Sigmoid colon (tissue), 7 donors: ENCODE data around the gene BATF. TPM values are rescaled to one million over a fixed set of nuclear protein-coding genes. Genes with fewer than 3 reads are reported as not detected.

Source experiments
- DNase-seq: peaks from one replicate; pipeline ENCODE4 v3.0.0-alpha.2; 2019
- H3K27ac ChIP-seq, 4 donors: fragments of 200-600 bp; sonication (generic); one replicate each; pipeline ENCODE4 v1.5.1; 2016 to 2019; ENCODE audit warnings: mild to moderate bottlenecking in 1 of 4
- H3K27me3 ChIP-seq, 3 donors: fragments of 200-600 bp; sonication (generic); one replicate each; pipeline ENCODE4 v1.5.1; 2019; ENCODE audit warnings: mild to moderate bottlenecking in 1 of 3
- H3K36me3 ChIP-seq, 4 donors: fragments of 200-600 bp; sonication (generic); one replicate each; pipeline ENCODE4 v1.5.1; 2016 to 2019
- H3K4me1 ChIP-seq, 4 donors: fragments of 200-600 bp; sonication (generic); one replicate each; pipeline ENCODE4 v1.5.1; 2017 to 2019
- H3K4me3 ChIP-seq, 4 donors: fragments of 200-600 bp; sonication (generic); one replicate each; pipeline ENCODE4 v1.5.1; 2017 to 2019; ENCODE audit warnings: mild to moderate bottlenecking in 2 of 4, moderate library complexity in 1 of 4
- H3K9me3 ChIP-seq, 4 donors: fragments of 200-600 bp in 3 of 4; sonication (generic) in 3 of 4; one replicate each; pipeline versions ENCODE4 v1.5.1 to v1.6.1; 2013 to 2019
- EP300 ChIP-seq, 4 donors: sonication (generic); formaldehyde crosslinking; IDR thresholded peaks; one replicate each; pipeline ENCODE4 v1.6.1; 2017; ENCODE audit warnings: antibody characterized with exemption in 4 of 4
- POLR2A ChIP-seq, 2 donors: fragments of 450-650 bp; IDR thresholded peaks; one replicate each; pipeline ENCODE4 v1.6.1; 2016; ENCODE audit warnings: antibody characterized with exemption in 2 of 2, mild to moderate bottlenecking in 2 of 2, moderate library complexity in 2 of 2
- POLR2AphosphoS5 ChIP-seq, 4 donors: sonication (generic); formaldehyde crosslinking; IDR thresholded peaks; one replicate each; pipeline ENCODE4 v1.6.1; 2017; ENCODE audit warnings: antibody characterized with exemption in 4 of 4
- WGBS, 2 donors: extraction: QIAGEN DNeasy Blood & Tissue Kit; methylation state at CpG; one replicate each; pipeline ENCODE4 v1.1.7; 2013; 5-methylcytosine and 5-hydroxymethylcytosine counted together
- intact Hi-C: fragments of 100-400 bp; cut with DNase I; formaldehyde crosslinking; loops from one replicate; pipeline ENCODE4 v1.15.1; 2023
- polyA plus RNA-seq, 3 donors: library from polyadenylated mRNA; stranded (reverse); fragments of 200-250 nt; gene quantifications; one replicate each; pipeline ENCODE4 v1.2.3, GENCODE V29; 2013
- total RNA-seq, 4 donors: library from RNA; depleted of rRNA; stranded (reverse); fragments of >200 nt; gene quantifications; one replicate each; pipeline ENCODE4 v1.1.0, GENCODE V29; 2016
- TF ChIP-seq, protein P1 (sequence below), 4 experiments: fragments of 450-650 bp in 3 of 4; fragments of 200-600 bp in 1 of 4; IDR thresholded peaks; one replicate each; pipeline ENCODE4 v1.5.1; 2016 to 2019; ENCODE audit warnings: antibody characterized with exemption in 4 of 4, mild to moderate bottlenecking in 3 of 4, moderate library complexity in 2 of 4
- donor health status: healthy with polysubstance abuse.
- donor health status: Bipolar disorder and iron deficiency.
- donor health status: healthy.

Gene BATF
- total and polyA plus RNA-seq, 7 donors: 1.6 to 17.1 (median 5.2) TPM; not detected in 1

GRCh38 chr14:75489480-75489837 lies 32.8 kb upstream of the BATF start:
- intact Hi-C loops: loop anchor here (1.0 to 5.0 kb wide), 2 partner anchors 181 to 357 kb away; no protein-coding TSS in a partner anchor
- no peaks in the 10 kb centered on the region for H3K4me1 ChIP-seq
- H3K4me3 ChIP-seq: no peak overlapping the region
- H3K27me3 ChIP-seq: no peaks in the 10 kb centered on the region
- H3K9me3 ChIP-seq: no peaks in the 10 kb centered on the region
- H3K27ac ChIP-seq: no peak overlapping the region
- no peaks in the 10 kb centered on the region for H3K36me3 ChIP-seq
- no peak for TF ChIP-seq POLR2AphosphoS5 (IDR thresholded peaks at IDR 0.05)
- no peak for TF ChIP-seq POLR2A (IDR thresholded peaks at IDR 0.05)
- DNase-seq: no peak
- 88 to 89% methylated on average over 6 of the region's 6 CpGs for WGBS, 2 donors

DNA sequence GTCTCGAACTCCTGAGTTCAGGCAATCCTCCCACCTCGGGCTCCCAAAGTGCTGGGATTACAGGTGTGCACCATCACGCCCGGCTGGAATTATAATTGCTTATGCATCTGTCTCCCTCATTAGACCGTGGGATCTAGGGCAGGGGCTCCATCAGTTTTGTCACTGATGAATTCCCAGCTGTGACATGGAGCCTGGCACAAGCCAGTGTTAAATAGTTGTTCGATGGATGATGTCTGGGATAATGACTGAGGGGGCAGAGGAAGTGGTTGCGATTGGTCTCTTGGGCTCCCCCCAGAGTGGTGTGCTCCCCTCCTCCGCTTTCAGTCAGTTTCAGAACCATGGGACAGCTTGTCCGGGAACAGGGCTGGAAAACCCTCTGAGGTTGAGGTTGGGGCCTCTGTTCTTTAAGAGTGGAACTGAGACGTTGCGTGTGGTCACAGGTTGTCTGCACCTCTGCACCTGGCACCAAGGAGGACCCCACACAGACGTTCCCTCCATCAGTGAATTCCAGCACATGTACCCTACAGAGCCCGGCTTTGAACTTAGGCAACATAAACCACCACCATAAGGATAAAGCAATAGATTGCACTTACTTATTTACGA lies 30.8 kb upstream of the BATF start:
- Histone ChIP-seq H3K4me1 (no peaks in the 10 kb centered on the region), H3K27ac (no peak overlapping the region), H3K9me3 (no peaks in the 10 kb centered on the region), H3K36me3 (no peaks in the 10 kb centered on the region), H3K4me3 (no peak overlapping the region), H3K27me3 (no peaks in the 10 kb centered on the region)
- intact Hi-C loops: no loop called here
- no peak for TF ChIP-seq POLR2A (IDR thresholded peaks at IDR 0.05)
- no peak for TF ChIP-seq EP300 (IDR thresholded peaks at IDR 0.05)
- TF ChIP-seq, protein P1, sequence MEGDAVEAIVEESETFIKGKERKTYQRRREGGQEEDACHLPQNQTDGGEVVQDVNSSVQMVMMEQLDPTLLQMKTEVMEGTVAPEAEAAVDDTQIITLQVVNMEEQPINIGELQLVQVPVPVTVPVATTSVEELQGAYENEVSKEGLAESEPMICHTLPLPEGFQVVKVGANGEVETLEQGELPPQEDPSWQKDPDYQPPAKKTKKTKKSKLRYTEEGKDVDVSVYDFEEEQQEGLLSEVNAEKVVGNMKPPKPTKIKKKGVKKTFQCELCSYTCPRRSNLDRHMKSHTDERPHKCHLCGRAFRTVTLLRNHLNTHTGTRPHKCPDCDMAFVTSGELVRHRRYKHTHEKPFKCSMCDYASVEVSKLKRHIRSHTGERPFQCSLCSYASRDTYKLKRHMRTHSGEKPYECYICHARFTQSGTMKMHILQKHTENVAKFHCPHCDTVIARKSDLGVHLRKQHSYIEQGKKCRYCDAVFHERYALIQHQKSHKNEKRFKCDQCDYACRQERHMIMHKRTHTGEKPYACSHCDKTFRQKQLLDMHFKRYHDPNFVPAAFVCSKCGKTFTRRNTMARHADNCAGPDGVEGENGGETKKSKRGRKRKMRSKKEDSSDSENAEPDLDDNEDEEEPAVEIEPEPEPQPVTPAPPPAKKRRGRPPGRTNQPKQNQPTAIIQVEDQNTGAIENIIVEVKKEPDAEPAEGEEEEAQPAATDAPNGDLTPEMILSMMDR (IDR thresholded peaks at IDR 0.05): no peak
- no peak for TF ChIP-seq POLR2AphosphoS5 (IDR thresholded peaks at IDR 0.05)
- no peak for DNase-seq
- WGBS, 2 donors: 86 to 87% methylated on average over 14 of the region's 14 CpGs

DNA sequence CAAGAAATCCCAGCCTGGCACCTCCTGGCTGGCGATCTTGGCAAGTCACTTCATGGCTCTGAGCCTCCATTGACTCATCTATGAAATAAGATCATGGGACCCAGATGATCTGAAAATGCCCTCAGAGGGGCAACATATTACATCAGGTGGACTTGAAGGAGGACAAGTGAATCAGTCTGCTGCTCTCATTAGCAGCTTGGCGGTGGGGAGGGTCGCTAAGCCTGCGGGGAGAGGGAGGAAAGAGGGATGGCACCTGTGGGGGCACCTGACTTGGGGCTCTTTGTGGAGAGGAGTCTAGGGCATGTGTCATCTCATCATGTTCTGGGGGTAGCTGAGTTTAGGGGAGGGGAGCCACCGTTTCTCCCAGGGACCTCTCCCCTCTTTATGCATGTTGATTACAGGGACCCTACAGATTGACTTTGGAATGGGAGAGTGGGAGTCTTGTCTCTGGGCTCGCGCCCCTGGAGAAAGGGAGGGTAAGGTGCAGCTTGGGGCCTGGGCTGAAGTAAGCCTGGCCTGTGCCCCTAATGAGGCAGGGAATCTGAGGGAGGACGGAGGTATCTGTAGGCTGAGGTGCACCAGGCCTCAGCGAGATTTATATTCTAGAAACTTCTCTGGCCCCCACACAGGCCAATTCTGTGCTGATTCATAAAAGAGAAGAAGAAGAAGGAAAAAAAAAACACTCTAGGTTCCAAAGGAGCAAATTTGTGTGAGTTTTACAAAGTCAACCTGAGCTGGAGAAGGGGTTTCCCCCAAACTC lies 29.3 kb upstream of the BATF start:
- DNase-seq: no peak
- intact Hi-C loops: no loop called here
- TF ChIP-seq POLR2A (IDR thresholded peaks at IDR 0.05) (no peak), EP300 (IDR thresholded peaks at IDR 0.05) (no peak), POLR2AphosphoS5 (IDR thresholded peaks at IDR 0.05) (no peak)
- TF ChIP-seq, protein P1 (IDR thresholded peaks at IDR 0.05): no peak
- Histone ChIP-seq H3K4me3 (no peak overlapping the region), H3K27ac (no peak overlapping the region), H3K9me3 (no peaks in the 10 kb centered on the region), H3K27me3 (no peaks in the 10 kb centered on the region), H3K4me1 (no peaks in the 10 kb centered on the region), H3K36me3 (no peaks in the 10 kb centered on the region)
- WGBS, 2 donors: 88 to 89% methylated on average over 9 of the region's 9 CpGs

DNA sequence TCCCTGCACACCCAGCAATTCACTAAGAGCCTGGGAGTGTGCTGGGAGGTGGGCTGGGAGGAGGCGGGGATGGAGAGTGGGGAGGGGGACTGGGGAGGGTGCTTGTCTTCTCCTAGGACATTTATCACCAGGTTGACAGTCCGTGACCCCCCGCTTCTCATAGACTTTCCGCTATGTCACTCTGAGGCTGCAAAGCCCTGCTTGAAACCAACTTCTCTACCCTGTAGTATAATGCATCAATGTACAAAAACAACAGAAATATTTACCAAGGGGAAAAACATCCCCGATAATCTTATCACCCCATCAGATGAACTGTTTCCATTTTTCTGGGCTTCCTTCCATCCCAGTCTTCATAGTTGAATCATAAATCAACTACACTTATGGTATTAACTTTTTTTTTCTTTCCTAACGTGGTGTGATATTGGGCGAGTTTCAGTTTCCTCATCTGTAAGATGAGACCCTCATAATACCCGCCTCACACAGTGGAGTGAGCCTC lies 28.6 kb upstream of the BATF start:
- Histone ChIP-seq H3K4me1 (no peaks in the 10 kb centered on the region), H3K4me3 (no peak overlapping the region), H3K27ac (no peak overlapping the region), H3K36me3 (no peaks in the 10 kb centered on the region), H3K27me3 (no peaks in the 10 kb centered on the region), H3K9me3 (no peaks in the 10 kb centered on the region)
- no peak for TF ChIP-seq EP300 (IDR thresholded peaks at IDR 0.05)
- TF ChIP-seq, protein P1 (IDR thresholded peaks at IDR 0.05): no peak
- TF ChIP-seq POLR2A (IDR thresholded peaks at IDR 0.05): no peak
- TF ChIP-seq POLR2AphosphoS5 (IDR thresholded peaks at IDR 0.05): no peak
- intact Hi-C loops: no loop called here
- DNase-seq: no peak
- WGBS, 2 donors: 75 to 78% methylated on average over 8 of the region's 8 CpGs

GRCh38 chr14:75494896-75495295 lies 27.4 kb upstream of the BATF start:
- Histone ChIP-seq H3K27ac (no peak overlapping the region), H3K27me3 (no peaks in the 10 kb centered on the region), H3K4me3 (no peak overlapping the region), H3K9me3 (no peaks in the 10 kb centered on the region), H3K36me3 (no peaks in the 10 kb centered on the region), H3K4me1 (no peaks in the 10 kb centered on the region)
- no peak for TF ChIP-seq EP300 (IDR thresholded peaks at IDR 0.05)
- TF ChIP-seq POLR2A (IDR thresholded peaks at IDR 0.05): no peak
- no peak for TF ChIP-seq POLR2AphosphoS5 (IDR thresholded peaks at IDR 0.05)
- TF ChIP-seq, protein P1 (IDR thresholded peaks at IDR 0.05): no peak
- WGBS, 2 donors: 93% methylated on average over 5 of the region's 5 CpGs
- no peak for DNase-seq
- intact Hi-C loops: no loop called here
